Measurements from ENCODE around the gene COL27A1.

The COL27A1 gene

GRCh38 chr9:114246558-114246957 is 91.2 kb downstream of the COL27A1 start:
- Histone ChIP-seq H3K27ac (ENCODE audit: extremely low read depth, low read depth, low read length) (no peak overlapping the region), H3K9me3 (ENCODE audit: control insufficient read depth, insufficient read depth, low read depth, low read length) (no peaks in the 10 kb centered on the region), H3K36me3 (ENCODE audit: control insufficient read depth in 2 of 2, insufficient read depth in 1 of 2, low read length in 2 of 2) (no peaks in the 10 kb centered on the region), H3K4me1 (ENCODE audit: control insufficient read depth, insufficient read depth, low read length) (no peaks in the 10 kb centered on the region), H3K4me3 (ENCODE audit: low read depth, low read length) (no peak overlapping the region)
- ChIA-PET CTCF (interaction anchor here (0.7 to 0.8 kb wide), 2 partner anchors 68 to 139 kb away, joined by 3 to 5 read pairs; no protein-coding TSS in a partner anchor), POLR2A (no interaction called here)
- TF ChIP-seq ZNF10 (tag by site-specific recombination; IDR thresholded peaks at IDR 0.05) = no peak
- no peak for TF ChIP-seq ZNF266 (tag by site-specific recombination; IDR thresholded peaks at IDR 0.05; ENCODE audit: low read depth)
- no peak for TF ChIP-seq ZNF692 (tag by site-specific recombination; IDR thresholded peaks at IDR 0.05)
- no peak for TF ChIP-seq ZNF792 (tag by site-specific recombination; IDR thresholded peaks at IDR 0.05)
- TF ChIP-seq ZNF76 (tag by site-specific recombination; IDR thresholded peaks at IDR 0.05; ENCODE audit: borderline replicate concordance, low read depth) = no peak
- TF ChIP-seq ZFHX2 (tag by site-specific recombination; conservative IDR thresholded peaks at IDR 0.05) = no peak
- TF ChIP-seq OVOL3 (tag by site-specific recombination; IDR thresholded peaks at IDR 0.05) = no peak
- no peak for TF ChIP-seq ZNF324 (tag by site-specific recombination; IDR thresholded peaks at IDR 0.05)
- TF ChIP-seq ZNF394 (tag by site-specific recombination; IDR thresholded peaks at IDR 0.05; ENCODE audit: borderline replicate concordance) = no peak

GRCh38 chr9:114247077-114247476 is 91.7 kb downstream of the COL27A1 start:
- Histone ChIP-seq H3K4me1 (ENCODE audit: control insufficient read depth, insufficient read depth, low read length) (no peaks in the 10 kb centered on the region), H3K4me3 (ENCODE audit: low read depth, low read length) (no peak overlapping the region), H3K27ac (ENCODE audit: extremely low read depth, low read depth, low read length) (no peak overlapping the region), H3K9me3 (ENCODE audit: control insufficient read depth, insufficient read depth, low read depth, low read length) (no peaks in the 10 kb centered on the region), H3K36me3 (ENCODE audit: control insufficient read depth in 2 of 2, insufficient read depth in 1 of 2, low read length in 2 of 2) (no peaks in the 10 kb centered on the region)
- ChIA-PET CTCF (no interaction called here), POLR2A (no interaction called here)
- no peak for TF ChIP-seq ZBTB7A (tag by site-specific recombination; IDR thresholded peaks at IDR 0.05; ENCODE audit: low read depth)
- TF ChIP-seq ZNF16 (tag by site-specific recombination; IDR thresholded peaks at IDR 0.05; ENCODE audit: low read depth) = no peak
- no peak for TF ChIP-seq WT1 (tag by site-specific recombination; IDR thresholded peaks at IDR 0.05)
- no peak for TF ChIP-seq IKZF3 (tag by site-specific recombination; IDR thresholded peaks at IDR 0.05)
- TF ChIP-seq SCRT2 (tag by site-specific recombination; IDR thresholded peaks at IDR 0.05) = no peak
- TF ChIP-seq PRDM10 (tag by site-specific recombination; IDR thresholded peaks at IDR 0.05) = no peak
- TF ChIP-seq ZNF747 (tag by site-specific recombination; IDR thresholded peaks at IDR 0.05) = no peak
- TF ChIP-seq ZNF169 (tag by site-specific recombination; IDR thresholded peaks at IDR 0.05) = no peak
- no peak for TF ChIP-seq ZNF214 (tag by site-specific recombination; IDR thresholded peaks at IDR 0.05; ENCODE audit: borderline replicate concordance)

- no peak overlapping the region for H3K27ac ChIP-seq (ENCODE audit: extremely low read depth, low read depth, low read length)
- no peak overlapping the region for H3K4me3 ChIP-seq (ENCODE audit: low read depth, low read length)
- H3K36me3 ChIP-seq (ENCODE audit: control insufficient read depth in 2 of 2, insufficient read depth in 1 of 2, low read length in 2 of 2) = no peaks in the 10 kb centered on the region
- ChIA-PET POLR2A (no interaction called here), CTCF (interaction anchor here (0.6 kb wide), 1 partner anchor 171 kb away, joined by 3 read pairs; no protein-coding TSS in a partner anchor)
- H3K9me3 ChIP-seq (ENCODE audit: control insufficient read depth, insufficient read depth, low read depth, low read length) = no peaks in the 10 kb centered on the region
- no peaks in the 10 kb centered on the region for H3K4me1 ChIP-seq (ENCODE audit: control insufficient read depth, insufficient read depth, low read length)
- TF ChIP-seq ZNF600 (tag by site-specific recombination; IDR thresholded peaks at IDR 0.05) (no peak), ZIC2 (tag by site-specific recombination; IDR thresholded peaks at IDR 0.05) (0 out of 2 replicates have a peak, but pooled peaks have one; percentile 24)
Observed at GRCh38 chr9:114247491-114247890, 92.2 kb downstream of the COL27A1 start.

Measured in HEK293 (cell line).